CD4-positive, CD25-positive, alpha-beta regulatory T cell (primary cell): ENCODE measurements around the gene PSMG3. TPM values are rescaled to one million over a fixed set of nuclear protein-coding genes. Genes with fewer than 3 reads are reported as not detected.

Experiments used
- ATAC-seq, 2 donors: fragments of 150-1000 bp; cut with Tn5 transposase; one replicate each; pipeline ENCODE4 v1.10.0; 2021; ENCODE audit warnings: low read depth in 2 of 2, moderate number of reproducible peaks in 2 of 2, moderate library complexity in 1 of 2
- DNase-seq, 3 donors: peaks; one replicate each; pipeline versions ENCODE4 v3.0.0 to v3.0.0-alpha.2; 2012 to 2022; ENCODE audit warnings: mixed read lengths in 1 of 3
- H3K27ac ChIP-seq: one replicate; pipeline ENCODE4 v1.7.0; 2013; ENCODE audit warnings: mild to moderate bottlenecking, low read length; ENCODE audit not compliant: insufficient read depth, poor library complexity, severe bottlenecking
- H3K27me3 ChIP-seq: one replicate; pipeline ENCODE4 v1.7.0; 2013; ENCODE audit warnings: low read length; ENCODE audit not compliant: control insufficient read depth, insufficient read depth
- H3K36me3 ChIP-seq: one replicate; pipeline ENCODE4 v1.7.0; 2013; ENCODE audit warnings: mild to moderate bottlenecking, low read length, moderate library complexity; ENCODE audit not compliant: control insufficient read depth, insufficient read depth
- H3K4me1 ChIP-seq: 2 replicates; pipeline ENCODE4 v1.7.0; 2013; ENCODE audit warnings: mild to moderate bottlenecking, low read length; ENCODE audit not compliant: insufficient read depth, control insufficient read depth, poor library complexity, severe bottlenecking
- H3K4me3 ChIP-seq: one replicate; pipeline ENCODE4 v1.7.0; 2013; ENCODE audit warnings: low read depth, mild to moderate bottlenecking, low read length, moderate library complexity
- H3K9me3 ChIP-seq, 2 experiments: 1 replicate in 1 of 2; 2 replicates in 1 of 2; pipeline ENCODE4 v1.7.0; 2013; ENCODE audit warnings: low read length in 2 of 2, mild to moderate bottlenecking in 1 of 2, moderate library complexity in 1 of 2; ENCODE audit not compliant: control insufficient read depth in 2 of 2
- H3K27ac Mint-ChIP-seq, 3 donors: one replicate each; pipeline ENCODE4 v1.8.0; 2020 to 2022; ENCODE audit warnings: mild to moderate bottlenecking in 3 of 3, mixed read lengths in 3 of 3, moderate library complexity in 2 of 3
- H3K27me3 Mint-ChIP-seq: one replicate; pipeline ENCODE4 v1.8.0; 2022; ENCODE audit warnings: mild to moderate bottlenecking, mixed read lengths
- H3K36me3 Mint-ChIP-seq: one replicate; pipeline ENCODE4 v1.8.0; 2020; ENCODE audit warnings: mixed read lengths
- H3K4me1 Mint-ChIP-seq, 4 donors: one replicate each; pipeline ENCODE4 v1.8.0; 2020 to 2022; ENCODE audit warnings: mixed read lengths in 4 of 4, mild to moderate bottlenecking in 1 of 4
- H3K4me3 Mint-ChIP-seq, 4 donors: one replicate each; pipeline ENCODE4 v1.8.0; 2020 to 2022; ENCODE audit warnings: mild to moderate bottlenecking in 4 of 4, mixed read lengths in 4 of 4, moderate library complexity in 3 of 4
- H3K9me3 Mint-ChIP-seq, 7 donors: one replicate each; pipeline ENCODE4 v1.8.0; 2020 to 2022; ENCODE audit warnings: mixed read lengths in 7 of 7, mild to moderate bottlenecking in 3 of 7, moderate library complexity in 2 of 7
- polyA plus RNA-seq, 4 donors: library from polyadenylated mRNA; unstranded; fragments of 300-500 nt; fragmentation: Illumina TruSeq; gene quantifications; one replicate each; pipeline ENCODE4 v1.2.3, GENCODE V29; 2021
- total RNA-seq: library from RNA; stranded (reverse); gene quantifications from one replicate; pipeline ENCODE4 v1.2.3, GENCODE V29; 2022

PSMG3 gene
- total and polyA plus RNA-seq, 5 donors from 2014 or later: 16.3 to 47.8 (median 45.7) TPM

DNA sequence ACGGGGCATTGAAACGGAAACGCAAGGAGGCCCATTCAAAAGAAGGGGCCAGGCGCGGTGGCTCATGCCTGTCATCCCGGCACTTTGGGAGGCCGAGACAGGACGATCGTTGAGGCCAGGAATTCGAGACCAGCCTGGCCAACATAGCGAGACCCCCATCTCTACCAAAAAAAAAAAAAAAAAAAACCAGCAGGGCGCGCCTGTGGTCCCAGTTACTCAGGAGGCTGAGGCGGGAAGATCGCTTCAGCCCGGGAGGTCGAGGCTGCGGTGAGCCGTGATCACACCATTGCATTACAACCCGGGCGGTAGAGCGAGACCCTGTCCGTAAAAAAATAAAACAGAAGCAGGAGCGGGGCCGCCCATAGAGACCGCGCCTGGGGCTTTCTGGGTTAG, 396 bp downstream of the PSMG3 start:
- ATAC-seq: no peak

DNA sequence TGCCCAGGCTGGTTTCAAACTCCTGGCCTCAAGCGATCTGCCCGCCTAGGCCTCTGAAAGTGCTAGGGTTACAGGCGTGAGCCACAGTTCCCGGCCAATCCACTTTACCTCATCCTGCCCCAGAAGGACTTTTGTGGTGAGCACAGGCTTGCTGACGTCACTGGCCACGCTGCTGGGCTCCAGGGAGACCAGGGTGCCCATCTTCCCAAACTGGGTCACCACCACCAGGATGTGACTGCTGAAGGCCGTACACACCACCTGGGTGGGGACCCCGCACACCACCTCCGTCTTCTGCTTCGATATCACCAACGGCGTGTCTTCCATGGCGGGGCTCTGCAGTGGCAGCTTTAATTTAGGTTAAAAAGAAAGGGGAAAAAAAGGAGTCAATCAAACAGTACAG, 816 bp downstream of the PSMG3 start:
- no peaks in the 10 kb centered on the region for H3K9me3 Mint-ChIP-seq
- H3K4me3 Mint-ChIP-seq: peak overlapping the region; percentile 84 to 95 (median 92)
- Histone ChIP-seq H3K4me1 (peaks cover 26% of the 10 kb centered on the region), H3K4me3 (peak overlapping the region; percentile 48), H3K27me3 (no peaks in the 10 kb centered on the region), H3K27ac (peak overlapping the region; percentile 79), H3K9me3 (no peaks in the 10 kb centered on the region), H3K36me3 (peaks cover 13% of the 10 kb centered on the region)
- H3K27ac Mint-ChIP-seq: peak overlapping the region; percentile 85
- ATAC-seq (no peak), DNase-seq (peak in 1 of 3 donors; percentile 13)
- H3K27me3 Mint-ChIP-seq: no peaks in the 10 kb centered on the region
- peaks cover 3% of the 10 kb centered on the region for H3K36me3 Mint-ChIP-seq
- H3K4me1 Mint-ChIP-seq: peaks cover 6 to 37% (median 13%) of the 10 kb centered on the region in 4 donors

More for the DNA sequence above, 396 bp downstream of the PSMG3 start:
- Mint-ChIP-seq H3K27ac (peak overlapping the region; percentile 77 to 85 (median 85)), H3K4me3 (peak overlapping the region; percentile 84 to 95 (median 92)), H3K9me3 (no peaks in the 10 kb centered on the region), H3K27me3 (no peaks in the 10 kb centered on the region), H3K4me1 (peaks cover 6 to 37% (median 13%) of the 10 kb centered on the region in 4 donors), H3K36me3 (peaks cover 3% of the 10 kb centered on the region)
- Histone ChIP-seq H3K4me3 (peak overlapping the region; percentile 48), H3K36me3 (peaks cover 13% of the 10 kb centered on the region), H3K9me3 (no peaks in the 10 kb centered on the region), H3K27me3 (no peaks in the 10 kb centered on the region), H3K27ac (peak overlapping the region; percentile 79), H3K4me1 (peaks cover 26% of the 10 kb centered on the region)
- no peak for DNase-seq

DNA sequence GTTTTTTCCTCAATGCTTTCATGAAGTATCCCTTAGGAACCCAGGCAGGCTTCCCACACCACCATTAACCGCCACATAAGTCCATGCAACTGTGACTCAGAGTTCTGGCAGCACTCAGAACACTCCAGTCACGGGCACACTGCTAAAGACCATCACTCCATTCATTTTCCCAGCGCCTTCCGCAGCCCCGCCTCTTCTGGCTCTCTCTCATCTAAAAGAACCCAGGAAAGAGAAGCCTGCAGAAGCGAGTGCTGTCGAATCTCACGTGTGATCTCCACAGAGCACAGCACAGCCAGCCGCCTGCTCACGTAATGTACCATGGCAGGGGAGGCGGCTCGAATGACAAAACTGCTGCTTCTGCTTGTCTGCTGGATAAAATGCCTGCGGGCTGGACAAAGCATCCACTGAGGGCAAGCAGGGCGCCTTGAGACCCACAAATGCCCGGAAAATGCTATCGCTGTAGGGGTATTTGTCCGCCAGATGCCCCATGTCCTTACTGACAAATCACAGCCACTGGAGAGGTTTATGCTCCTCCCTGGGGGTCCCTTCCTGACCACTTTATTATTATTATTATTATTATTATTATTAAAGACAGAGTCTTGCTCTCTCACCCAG, 1.8 kb downstream of the PSMG3 start:
- peak overlapping the region in 1 of 3 donors; percentile 55 for H3K27ac Mint-ChIP-seq

DNA sequence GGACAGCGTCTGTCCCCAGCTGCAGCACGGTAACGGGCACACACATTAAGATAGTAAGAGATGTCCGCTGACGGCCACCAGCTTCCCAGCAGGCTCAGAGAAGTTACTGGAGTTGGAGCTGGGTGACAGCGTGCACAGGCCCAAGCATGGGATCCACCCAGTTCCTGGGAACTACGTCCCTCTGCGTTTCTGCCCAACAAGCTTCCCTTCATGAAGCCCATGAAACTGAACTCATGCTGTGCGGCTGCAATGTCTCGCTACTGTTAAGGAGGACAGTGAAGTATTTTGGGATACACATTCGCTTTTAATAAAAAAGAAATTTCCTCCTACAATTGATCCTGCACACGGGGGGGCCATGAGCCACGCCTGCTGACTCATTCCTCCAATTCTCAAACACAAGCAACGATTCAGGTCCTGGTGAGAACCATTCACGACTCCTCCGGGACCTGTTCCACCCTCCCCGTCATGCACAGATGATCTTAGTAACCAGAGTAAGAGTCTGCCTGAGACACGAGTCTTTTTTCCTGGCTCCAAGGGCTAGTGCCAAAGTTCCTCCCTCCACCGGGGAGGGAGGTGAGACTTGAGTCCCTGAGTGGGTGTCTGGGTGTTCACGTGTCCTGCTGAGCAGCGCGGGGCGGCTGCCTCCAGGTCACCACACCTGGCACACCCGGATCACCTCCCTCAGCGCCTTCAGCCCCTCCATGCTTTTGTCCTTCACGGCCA, 2.6 kb downstream of the PSMG3 start:
- Mint-ChIP-seq H3K27ac (peak overlapping the region in 2 of 3 donors; percentile 38 to 67), H3K27me3 (no peaks in the 10 kb centered on the region), H3K4me3 (peak overlapping the region in 3 of 4 donors; percentile 15 to 56 (median 48)), H3K9me3 (no peaks in the 10 kb centered on the region), H3K4me1 (peaks cover 2 to 29% (median 12%) of the 10 kb centered on the region in 4 donors), H3K36me3 (peaks cover 3% of the 10 kb centered on the region)
- Histone ChIP-seq H3K4me3 (no peak overlapping the region), H3K27ac (no peak overlapping the region), H3K9me3 (no peaks in the 10 kb centered on the region), H3K27me3 (no peaks in the 10 kb centered on the region), H3K36me3 (peaks cover 13% of the 10 kb centered on the region), H3K4me1 (peaks cover 26% of the 10 kb centered on the region)
- ATAC-seq (no peak), DNase-seq (no peak)

More for the DNA sequence above, 1.8 kb downstream of the PSMG3 start:
- Histone ChIP-seq H3K36me3 (peaks cover 13% of the 10 kb centered on the region), H3K9me3 (no peaks in the 10 kb centered on the region), H3K4me1 (peaks cover 26% of the 10 kb centered on the region), H3K27me3 (no peaks in the 10 kb centered on the region), H3K4me3 (no peak overlapping the region), H3K27ac (no peak overlapping the region)
- Mint-ChIP-seq H3K4me3 (peak overlapping the region; percentile 48 to 94 (median 56)), H3K4me1 (peaks cover 6 to 34% (median 13%) of the 10 kb centered on the region in 4 donors), H3K27me3 (no peaks in the 10 kb centered on the region), H3K36me3 (peaks cover 3% of the 10 kb centered on the region), H3K9me3 (no peaks in the 10 kb centered on the region)
- no peak for ATAC-seq
- no peak for DNase-seq

DNA sequence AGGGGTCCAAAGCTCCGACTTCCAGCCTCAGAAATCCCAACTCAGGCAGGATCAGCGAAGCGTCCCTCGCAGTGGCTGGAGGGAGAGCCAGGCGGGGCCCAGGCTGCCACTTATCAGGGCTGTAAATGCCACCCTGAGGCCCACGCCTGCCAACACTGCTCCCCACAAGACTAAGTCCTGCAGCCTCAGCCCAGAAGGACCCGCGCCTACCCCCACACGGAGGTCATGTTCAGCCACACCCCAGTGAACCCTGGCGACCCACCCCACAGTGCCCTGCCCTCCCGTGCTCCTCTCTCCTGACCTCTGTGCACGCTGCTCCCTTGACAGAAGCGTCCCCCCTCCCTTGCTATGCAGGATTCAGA, 3.2 kb downstream of the PSMG3 start:
- peaks cover 26% of the 10 kb centered on the region for H3K4me1 ChIP-seq
- peaks cover 13% of the 10 kb centered on the region for H3K36me3 ChIP-seq
- Mint-ChIP-seq H3K36me3 (peaks cover 3% of the 10 kb centered on the region), H3K27me3 (no peaks in the 10 kb centered on the region), H3K9me3 (no peaks in the 10 kb centered on the region), H3K4me1 (peaks cover 0 to 24% (median 10%) of the 10 kb centered on the region in 4 donors), H3K4me3 (peak overlapping the region in 2 of 4 donors; percentile 38 to 56), H3K27ac (peak overlapping the region in 1 of 3 donors; percentile 55)
- H3K4me3 ChIP-seq: no peak overlapping the region
- no peaks in the 10 kb centered on the region for H3K9me3 ChIP-seq
- no peak overlapping the region for H3K27ac ChIP-seq
- no peaks in the 10 kb centered on the region for H3K27me3 ChIP-seq
- ATAC-seq: no peak
- DNase-seq: no peak

DNA sequence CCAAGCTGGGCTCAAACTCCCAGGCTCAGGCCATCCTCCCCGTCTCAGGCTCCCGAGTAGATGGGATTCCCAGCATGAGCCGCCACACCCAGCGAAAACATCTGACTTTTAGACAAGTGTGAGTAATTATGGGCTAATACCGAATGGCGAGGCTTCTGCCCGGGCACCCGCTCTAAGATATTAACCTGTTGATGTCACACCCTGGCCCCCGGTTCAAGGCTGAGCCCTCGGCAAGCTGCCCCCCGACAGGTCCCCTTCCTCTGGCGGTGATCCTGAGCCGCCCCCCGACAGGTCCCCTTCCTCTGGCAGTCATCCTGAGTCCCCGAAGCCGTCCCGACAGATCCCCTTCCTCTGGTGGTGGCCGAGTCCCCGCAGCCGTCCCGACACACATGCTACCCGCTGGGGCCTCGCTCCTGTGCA, 5.2 kb downstream of the PSMG3 start:
- Mint-ChIP-seq H3K36me3 (peaks cover 3% of the 10 kb centered on the region), H3K9me3 (no peaks in the 10 kb centered on the region), H3K4me1 (peaks cover 0 to 15% (median 7%) of the 10 kb centered on the region in 4 donors), H3K27ac (no peak overlapping the region), H3K27me3 (no peaks in the 10 kb centered on the region), H3K4me3 (no peak overlapping the region)
- no peak overlapping the region for H3K4me3 ChIP-seq
- ATAC-seq (no peak), DNase-seq (no peak)
- no peak overlapping the region for H3K27ac ChIP-seq
- H3K9me3 ChIP-seq: no peaks in the 10 kb centered on the region
- H3K27me3 ChIP-seq: no peaks in the 10 kb centered on the region
- H3K4me1 ChIP-seq: peaks cover 11% of the 10 kb centered on the region
- H3K36me3 ChIP-seq: peaks cover 13% of the 10 kb centered on the region

DNA sequence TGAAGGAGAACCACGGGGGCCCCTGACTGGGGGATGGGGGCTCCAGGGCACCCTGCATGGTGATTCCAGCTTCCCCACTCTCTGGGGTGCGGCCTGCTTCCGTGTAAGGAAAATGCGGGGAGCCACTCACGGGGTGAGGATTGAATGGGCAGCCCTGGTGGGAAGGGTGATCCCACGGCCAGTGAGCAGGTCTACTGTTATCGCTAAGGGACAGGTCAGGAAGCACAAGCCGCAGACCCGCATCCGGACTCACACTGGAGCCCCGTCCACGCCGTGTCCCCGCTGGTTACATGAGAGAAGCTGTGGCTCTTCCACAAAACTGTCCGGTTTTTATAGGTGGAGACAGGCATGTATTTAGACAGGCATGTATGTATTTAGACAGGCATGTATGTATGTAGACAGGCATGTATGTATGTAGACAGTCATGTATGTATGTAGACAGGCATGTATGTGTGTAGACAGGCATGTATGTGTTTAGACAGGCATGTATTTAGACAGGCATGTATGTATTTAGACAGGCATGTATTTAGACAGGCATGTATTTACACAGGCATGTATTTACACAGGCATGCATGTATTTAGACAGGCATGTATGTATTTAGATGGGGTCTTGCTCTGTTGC, 5.7 kb downstream of the PSMG3 start:
- no peaks in the 10 kb centered on the region for H3K9me3 ChIP-seq
- Mint-ChIP-seq H3K9me3 (no peaks in the 10 kb centered on the region), H3K4me1 (peaks cover 0 to 12% (median 6%) of the 10 kb centered on the region in 4 donors), H3K27ac (no peak overlapping the region), H3K36me3 (peaks cover 3% of the 10 kb centered on the region), H3K27me3 (no peaks in the 10 kb centered on the region), H3K4me3 (no peak overlapping the region)
- H3K27me3 ChIP-seq: no peaks in the 10 kb centered on the region
- peaks cover 13% of the 10 kb centered on the region for H3K36me3 ChIP-seq
- H3K27ac ChIP-seq: no peak overlapping the region
- DNase-seq (no peak), ATAC-seq (no peak)
- H3K4me3 ChIP-seq: no peak overlapping the region
- H3K4me1 ChIP-seq: peaks cover 6% of the 10 kb centered on the region
